Effector CD4-positive, alpha-beta T cell (primary cell): Measurements from ENCODE around the gene CYP2A6. TPM values are rescaled to one million over a fixed set of nuclear protein-coding genes. Genes with fewer than 3 reads are reported as not detected.
"Not testable (repeated sequence)": the region's sequence is repeated elsewhere in the genome, so short reads cannot be mapped to it uniquely, and the experiment has no call there.

Experiments
- DNase-seq: peaks from one replicate; pipeline ENCODE4 v3.0.0-alpha.2; 2020
- total RNA-seq: gene quantifications from one replicate; lab custom pipeline; 2026; lab: John Stamatoyannopoulos, UW

CYP2A6 gene, protein sequence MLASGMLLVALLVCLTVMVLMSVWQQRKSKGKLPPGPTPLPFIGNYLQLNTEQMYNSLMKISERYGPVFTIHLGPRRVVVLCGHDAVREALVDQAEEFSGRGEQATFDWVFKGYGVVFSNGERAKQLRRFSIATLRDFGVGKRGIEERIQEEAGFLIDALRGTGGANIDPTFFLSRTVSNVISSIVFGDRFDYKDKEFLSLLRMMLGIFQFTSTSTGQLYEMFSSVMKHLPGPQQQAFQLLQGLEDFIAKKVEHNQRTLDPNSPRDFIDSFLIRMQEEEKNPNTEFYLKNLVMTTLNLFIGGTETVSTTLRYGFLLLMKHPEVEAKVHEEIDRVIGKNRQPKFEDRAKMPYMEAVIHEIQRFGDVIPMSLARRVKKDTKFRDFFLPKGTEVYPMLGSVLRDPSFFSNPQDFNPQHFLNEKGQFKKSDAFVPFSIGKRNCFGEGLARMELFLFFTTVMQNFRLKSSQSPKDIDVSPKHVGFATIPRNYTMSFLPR
- not detected for total RNA-seq

DNA sequence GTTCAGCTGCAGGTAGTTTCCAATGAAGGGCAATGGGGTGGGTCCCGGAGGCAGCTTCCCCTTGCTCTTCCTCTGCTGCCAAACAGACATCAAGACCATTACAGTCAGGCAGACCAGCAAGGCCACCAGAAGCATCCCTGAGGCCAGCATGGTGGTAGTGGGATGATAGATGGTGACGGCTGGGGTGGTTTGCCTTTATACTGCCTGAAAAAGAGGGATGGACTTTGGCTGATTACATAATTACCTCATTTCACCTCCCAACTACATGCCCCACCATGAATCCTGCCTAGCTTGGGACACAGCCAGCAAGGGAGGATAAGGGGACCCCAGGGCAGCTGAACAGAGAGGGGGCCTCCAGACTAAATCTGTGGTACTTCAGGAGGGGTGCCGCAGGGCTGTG, at the start of gene CYP2A6:
Gene CYP2A6, minus strand, starts transcription at position 171 of the 400 bp plus-strand sequence. Its CDS starts 21 bp downstream, at position 150.
- not testable (repeated sequence) for DNase-seq

DNA sequence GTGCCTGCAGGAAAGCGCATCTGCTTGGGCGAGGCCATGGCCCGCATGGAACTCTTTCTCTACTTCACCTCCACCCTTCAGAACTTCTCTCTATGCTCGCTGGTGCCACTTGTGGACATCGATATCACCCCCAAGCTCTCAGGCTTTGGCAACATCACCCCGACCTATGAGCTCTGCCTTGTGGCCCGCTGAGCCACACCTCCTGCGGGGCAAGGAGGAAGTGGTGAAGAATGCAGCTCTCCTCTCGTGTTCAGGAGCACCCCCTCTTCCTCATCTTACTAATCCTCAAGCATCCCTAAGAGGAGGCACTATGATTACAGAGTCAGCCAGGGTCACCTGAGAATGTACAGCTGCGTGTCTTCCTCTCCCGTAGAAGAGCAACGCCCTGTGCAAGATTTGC, 49.7 kb upstream of the CYP2A6 start:
- DNase-seq = not testable (repeated sequence)

DNA sequence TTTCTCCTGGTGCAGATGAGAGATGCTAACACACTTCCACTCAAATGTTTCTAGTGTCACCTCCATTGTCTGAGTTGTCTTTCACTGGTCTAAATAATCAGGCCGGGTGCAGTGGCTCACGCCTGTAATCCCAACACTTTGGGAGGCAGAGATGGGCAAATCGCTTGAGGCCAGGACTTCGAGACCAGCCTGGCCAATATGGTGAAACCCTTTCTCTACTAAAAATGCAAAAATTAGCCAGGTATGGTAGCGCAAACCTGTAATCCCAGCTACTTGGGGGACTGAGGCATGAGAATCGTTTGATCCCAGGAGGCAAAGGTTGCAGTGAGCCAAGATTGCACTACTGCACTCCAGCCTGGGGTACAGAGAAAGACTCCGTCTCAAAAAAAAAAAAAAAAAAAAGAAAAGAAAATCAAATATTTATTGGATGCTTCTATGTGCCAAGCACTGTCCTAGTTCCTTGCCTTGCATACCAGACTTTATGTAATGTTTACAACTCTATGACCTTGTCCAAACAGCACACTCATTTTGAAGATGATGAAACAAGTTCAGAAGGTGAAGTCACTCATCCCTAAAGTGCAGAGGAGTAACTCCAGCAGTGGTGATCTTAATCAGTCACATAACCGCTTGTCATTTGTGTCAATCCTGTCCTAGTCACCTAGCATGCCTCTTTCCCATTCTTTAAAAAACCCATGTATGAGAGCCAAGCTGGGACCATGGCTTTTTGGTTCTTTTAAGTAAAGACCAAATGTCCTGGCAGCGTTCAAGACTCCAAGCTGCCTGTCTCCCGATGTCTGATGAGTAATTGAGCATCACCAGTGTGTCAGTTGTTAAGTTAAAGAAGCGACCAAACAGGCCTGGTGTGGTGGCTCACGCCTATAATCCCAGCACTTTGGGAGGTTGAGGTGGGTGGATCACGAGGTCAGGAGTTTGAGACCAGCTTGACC, 46.9 kb upstream of the CYP2A6 start:
- not testable (repeated sequence) for DNase-seq

DNA sequence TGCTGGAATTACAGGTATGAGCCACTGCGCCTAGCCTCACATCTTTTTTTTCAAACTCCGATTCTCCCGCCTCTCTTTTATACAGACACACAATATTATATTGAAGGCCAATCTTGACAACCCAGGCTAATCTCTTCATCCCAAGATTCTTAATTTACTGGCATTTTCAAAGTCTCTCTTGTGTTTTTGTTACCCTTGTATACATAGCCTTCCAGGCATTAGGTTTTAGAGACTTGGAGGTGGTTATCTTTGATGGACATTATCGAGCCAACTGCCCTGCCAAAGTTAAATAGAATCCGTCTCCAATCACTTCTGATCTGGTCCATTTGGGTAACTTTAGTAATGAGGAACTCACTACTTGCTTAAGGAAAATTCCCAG, 46.2 kb upstream of the CYP2A6 start:
- no peak for DNase-seq

DNA sequence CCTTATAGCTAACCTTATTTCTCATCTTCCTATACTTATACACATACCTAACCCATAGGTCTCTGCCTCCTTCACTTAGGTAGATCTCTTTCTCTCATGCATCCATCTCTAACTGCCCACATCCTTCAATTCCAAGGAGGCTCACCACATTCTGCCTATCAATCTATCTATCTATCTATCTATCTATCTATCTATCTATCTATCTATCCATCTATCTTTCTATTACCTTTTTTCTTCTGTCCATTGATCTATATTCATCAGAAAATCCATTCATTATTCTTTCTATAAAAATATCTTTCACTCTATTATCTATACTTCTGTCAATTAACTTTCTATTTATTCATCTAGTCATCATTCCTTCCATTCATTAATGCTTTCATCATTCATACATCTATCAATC, 42.9 kb upstream of the CYP2A6 start:
- DNase-seq = no peak

DNA sequence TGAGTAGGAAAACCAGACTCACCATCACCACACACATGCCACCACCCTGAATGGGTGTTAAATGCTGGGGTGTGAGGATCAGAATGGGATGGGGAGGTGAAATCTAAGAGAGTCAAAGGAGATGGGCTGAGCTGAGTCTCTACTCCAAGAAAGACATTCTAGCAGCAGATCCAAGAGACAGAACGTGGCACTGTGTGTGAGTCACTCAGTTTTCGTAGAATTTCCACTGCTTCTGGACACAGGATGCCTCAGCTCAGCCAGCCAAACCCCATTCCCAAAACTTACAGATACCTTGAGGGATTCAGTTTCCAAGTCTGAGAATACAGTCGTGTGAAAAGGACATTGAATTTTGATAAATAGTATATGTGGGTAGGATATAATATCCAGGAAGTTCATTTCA, 39.1 kb upstream of the CYP2A6 start:
- DNase-seq = no peak

DNA sequence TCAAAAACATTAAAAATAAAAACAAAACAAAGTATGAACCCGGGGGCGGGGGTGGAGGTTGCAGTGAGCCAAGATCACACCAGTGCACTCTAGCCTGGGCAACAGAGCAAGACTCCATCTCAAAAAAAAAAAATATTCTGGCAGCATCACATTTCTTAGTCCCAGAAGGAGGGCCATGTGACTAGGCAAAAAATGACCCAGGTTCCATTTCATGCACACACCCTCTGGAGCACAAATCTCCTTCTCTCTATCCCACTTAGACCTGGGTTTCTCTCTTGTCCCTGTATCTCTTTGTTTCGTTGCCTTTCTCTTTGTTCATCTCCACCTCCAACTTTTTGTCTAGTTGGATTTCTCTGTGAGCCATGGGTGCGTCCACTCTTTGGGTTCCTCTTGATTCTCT, 37.9 kb upstream of the CYP2A6 start:
- DNase-seq = no peak

DNA sequence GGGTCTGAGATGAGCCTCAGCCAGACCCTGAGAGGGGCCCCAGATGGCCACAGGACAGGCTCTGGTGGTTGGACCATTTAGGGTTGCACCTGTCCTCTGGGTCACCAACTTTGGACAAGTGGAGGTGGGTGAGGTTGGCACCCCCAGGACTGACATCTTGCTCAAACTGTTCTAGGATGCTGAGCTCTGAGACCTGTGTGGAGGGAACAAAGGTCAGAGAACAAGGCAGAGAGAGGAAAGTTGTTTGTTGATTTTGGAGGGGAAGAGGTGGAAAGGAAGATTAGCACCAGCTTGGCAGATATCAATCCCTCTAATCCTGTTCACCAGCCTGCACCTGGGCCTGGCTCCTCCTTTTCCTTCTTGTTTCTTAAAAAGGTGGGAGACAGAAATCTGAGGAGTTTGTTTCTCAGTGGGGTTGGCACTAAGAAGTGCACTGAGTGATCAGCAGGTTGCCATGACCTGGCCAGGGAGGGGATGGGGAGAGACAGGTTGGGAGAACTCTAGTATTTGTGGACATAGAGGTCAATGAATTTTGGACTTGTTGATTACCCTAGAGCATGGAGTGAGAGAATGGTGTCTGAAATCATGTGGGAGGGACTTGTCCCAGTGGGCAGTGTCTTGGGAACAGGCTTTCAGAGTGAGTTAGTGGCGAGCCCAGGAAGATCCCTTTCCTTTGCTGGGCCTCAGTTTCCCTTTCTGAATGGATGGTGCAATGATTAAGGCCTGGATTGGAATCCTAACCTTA, 34.1 kb upstream of the CYP2A6 start:
- DNase-seq = not testable (repeated sequence)

DNA sequence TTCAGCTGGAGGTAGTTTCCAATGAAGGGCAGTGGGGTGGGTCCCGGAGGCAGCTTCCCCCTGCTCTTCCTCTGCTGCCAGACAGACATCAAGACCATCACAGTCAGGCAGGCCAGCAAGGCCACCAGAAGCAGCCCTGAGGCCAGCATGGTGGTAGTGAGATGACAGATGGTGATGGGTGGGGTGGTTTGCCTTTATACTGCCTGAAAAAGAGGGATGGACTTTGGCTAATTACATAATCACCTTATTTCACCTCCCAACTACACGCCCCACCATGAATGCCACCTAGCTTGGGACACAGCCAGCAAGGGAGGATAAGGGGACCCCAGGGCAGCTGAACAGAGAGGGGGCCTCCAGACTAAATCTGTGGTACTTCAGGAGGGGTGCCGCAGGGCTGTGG, 31.8 kb upstream of the CYP2A6 start, which contains the start of gene CYP2A7:
Gene CYP2A7, minus strand, starts transcription at position 170 of the 400 bp plus-strand sequence. Its CDS starts 21 bp downstream, at position 149.
- not testable (repeated sequence) for DNase-seq

DNA sequence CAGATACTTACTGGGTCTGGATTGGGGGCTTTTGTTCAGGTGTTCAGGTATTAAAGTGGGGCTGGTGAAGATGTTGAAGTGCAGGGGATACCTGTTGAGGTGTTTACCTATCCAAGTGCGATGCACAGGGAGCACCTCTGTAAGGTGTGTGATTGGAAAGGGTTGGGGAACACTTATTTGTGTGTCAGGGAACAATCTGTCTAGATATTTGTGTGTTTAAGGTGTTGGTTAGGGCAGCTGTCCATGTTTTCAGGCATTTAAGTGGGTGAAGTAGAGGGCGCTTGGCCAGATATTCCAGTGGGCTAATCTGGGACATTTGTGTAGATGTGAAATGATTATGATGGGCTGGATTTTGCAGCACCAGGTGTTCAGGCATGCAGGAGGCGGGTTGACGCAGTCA, 29.1 kb upstream of the CYP2A6 start:
- DNase-seq = not testable (repeated sequence)

DNA sequence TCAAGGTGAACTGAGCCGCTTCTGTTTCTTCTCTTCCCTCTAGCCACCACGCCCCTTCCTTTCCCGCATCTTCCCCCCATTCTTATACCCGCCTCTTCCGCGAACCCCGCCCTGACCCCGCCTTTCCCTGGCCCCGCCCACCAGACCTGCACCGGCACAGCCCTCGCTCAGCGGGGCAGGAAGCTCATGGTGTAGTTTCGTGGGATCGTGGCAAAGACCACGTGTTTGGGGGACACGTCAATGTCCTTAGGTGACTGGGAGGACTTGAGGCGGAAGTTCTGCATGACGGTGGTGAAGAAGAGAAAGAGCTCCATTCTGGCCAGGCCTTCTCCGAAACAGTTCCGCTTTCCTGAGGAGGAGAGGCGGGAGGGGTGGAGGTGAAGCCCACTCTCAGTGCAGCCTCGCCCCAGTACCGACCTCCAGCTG, 25.3 kb upstream of the CYP2A6 start:
- peak; percentile 59 for DNase-seq

DNA sequence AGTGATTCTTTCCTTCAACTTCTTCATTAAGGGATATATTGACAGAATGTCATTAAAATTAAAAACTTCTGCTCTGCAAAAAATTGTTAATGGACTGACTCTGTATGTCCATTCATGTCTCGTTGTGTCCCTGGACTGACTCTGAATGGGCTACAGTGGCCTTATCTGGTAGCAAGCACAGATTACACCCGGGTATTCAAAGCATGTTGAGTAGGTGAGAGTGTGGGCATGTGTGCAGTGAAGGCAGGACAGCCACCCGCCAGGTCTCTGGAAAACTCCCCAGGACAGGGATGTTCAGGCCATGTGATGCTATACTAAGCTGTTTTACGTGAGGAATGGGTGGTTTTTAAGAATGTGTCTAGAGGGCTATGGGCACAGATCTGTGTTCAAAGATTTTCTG, 24.6 kb upstream of the CYP2A6 start:
- DNase-seq = not testable (repeated sequence)

DNA sequence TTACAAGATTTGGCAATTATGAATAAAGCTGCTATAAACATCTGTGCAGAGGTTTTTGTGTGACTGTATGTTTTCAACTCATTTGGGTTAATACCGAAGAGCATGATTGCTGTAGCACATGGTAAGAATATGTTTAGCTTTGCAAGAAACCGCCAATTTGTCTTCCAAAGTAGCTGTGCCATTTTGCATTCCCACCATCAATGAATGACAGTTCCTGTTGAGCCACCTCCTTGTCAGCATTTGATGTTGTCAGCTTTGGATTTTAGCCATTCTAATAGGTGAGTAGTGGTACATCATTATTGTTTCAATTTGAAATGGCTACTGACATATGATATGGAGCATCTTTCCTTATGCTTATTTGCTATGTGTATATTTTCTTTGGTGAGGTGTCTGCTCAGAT, 23.6 kb upstream of the CYP2A6 start:
- not testable (repeated sequence) for DNase-seq

DNA sequence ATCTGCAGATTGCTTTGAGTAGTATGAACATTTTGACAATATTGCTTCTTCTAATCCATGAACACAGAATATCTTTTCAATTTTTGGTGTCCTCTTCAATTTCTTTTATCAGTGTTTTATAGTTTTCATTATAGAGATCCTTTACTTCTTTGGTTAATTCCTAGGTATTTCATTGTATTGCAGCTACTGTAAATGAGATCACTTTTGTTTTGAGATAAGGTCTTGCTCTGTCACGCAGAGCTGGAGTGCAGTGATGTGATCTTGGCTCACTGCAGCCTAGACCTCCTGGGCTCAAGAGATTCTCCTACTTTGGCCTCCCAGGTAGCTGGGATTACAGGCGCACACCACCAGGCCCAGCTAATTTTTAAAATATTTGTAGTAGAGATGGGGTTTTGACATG, 22.0 kb upstream of the CYP2A6 start:
- DNase-seq = no peak

DNA sequence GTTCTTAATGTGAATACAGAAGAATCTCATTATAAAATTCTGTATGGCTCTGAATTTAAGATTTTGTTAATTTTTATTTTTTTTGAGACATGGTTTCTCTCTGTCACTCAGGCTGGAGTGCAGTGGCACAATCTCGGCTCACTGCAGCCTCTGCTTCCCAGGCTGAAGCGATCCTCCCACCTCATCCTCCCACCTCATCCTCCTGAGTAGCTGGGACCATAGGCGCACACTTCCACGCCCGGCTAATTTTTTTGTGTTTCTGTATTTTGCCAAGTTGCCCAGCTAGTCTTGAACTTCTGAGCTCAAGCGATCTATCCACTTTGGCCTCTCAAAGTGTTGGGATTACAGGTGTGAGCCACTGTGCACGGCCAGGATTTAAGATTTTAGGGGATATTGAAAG, 17.5 kb upstream of the CYP2A6 start:
- no peak for DNase-seq

DNA sequence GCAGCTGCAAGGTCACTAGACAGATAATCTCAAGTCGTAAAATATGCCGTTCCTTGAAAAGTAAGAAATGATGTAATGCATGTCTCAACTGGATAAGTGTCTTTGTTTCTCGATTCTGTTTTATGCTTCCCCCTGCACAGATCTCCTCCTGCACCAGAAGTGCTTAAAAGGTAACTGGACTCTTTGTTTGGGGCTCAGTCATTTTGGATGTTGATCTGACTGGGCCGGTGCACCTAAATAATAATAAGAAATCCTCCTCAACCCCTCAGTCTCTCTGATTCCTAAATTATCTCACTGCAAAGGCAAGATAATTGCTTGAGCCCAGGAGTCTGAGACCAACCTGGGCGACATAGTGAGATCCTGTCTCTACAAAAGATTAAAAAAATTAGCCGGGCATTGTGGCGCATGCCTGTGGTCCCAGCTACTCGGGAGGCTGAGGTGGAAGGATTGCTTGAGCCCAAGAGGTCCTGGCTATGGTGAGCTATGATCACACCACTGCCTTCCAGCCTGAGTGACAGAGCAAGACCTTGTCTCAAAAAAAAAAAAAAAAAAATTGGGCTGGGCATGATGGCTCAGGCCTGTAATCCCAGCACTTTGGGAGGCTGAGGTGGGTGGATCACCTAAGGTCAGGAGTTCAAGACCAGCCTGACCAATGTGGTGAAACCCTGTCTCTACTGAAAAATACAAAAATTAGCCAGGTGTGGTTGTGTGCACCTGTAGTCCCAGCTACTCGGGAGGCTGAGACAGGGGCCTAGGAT, 14.7 kb upstream of the CYP2A6 start:
- not testable (repeated sequence) for DNase-seq

DNA sequence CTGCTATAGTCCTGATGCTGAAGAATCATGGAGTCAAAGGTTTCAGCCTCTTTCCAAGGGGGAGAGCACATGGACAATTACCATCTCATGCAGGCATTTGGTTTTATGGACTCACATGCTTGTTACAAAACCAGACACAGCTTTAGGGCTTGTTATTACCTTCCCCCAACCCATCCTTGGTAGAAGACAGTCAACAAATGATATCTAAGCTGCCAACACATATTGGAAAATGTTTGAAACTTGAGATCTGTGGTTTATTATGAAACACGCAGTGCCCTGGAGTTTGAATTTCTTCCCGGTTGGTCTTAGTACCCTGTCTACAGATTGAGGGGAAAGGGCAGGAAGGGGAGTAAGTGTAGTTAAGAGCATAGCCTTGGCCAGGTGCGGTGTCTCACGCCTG, 12.5 kb upstream of the CYP2A6 start:
- DNase-seq = no peak

DNA sequence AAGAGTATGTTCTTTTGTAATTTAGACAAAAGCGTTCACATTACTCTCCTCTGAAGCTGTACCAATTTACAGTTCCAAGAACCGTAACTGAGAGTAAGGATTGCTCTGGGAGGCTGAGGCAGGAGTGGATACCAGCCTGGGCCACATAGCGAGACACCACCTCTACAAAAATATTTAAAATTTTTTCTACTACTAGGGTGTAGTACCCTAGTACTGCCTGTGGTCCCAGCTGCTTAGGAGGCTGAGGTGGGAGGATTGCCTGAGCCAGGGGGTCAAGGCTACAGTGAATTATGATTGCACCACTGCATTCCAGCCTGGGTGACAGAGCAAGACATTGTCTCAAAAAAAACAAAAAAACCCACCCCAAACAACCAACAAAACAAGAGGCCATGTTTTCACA, 12.1 kb upstream of the CYP2A6 start:
- no peak for DNase-seq

DNA sequence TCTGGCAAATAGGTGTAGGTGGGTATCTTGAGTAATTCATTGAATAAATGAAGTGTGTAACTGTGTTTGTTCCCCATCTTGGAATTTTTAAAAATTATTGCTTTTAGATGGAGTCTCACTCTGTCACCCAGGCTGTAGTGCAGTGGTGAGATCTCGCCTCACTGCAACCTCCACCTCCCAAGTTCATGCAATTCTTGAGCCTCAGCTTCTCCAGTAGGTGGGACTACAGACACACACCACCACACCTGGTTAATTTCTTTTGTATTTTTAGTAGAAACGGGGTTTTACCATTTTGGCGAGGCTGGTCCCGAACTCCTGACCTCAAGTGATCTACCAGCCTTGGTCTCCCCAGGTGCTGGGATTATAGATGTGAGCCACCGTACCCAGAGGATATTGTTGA, 7.9 kb upstream of the CYP2A6 start:
- no peak for DNase-seq

DNA sequence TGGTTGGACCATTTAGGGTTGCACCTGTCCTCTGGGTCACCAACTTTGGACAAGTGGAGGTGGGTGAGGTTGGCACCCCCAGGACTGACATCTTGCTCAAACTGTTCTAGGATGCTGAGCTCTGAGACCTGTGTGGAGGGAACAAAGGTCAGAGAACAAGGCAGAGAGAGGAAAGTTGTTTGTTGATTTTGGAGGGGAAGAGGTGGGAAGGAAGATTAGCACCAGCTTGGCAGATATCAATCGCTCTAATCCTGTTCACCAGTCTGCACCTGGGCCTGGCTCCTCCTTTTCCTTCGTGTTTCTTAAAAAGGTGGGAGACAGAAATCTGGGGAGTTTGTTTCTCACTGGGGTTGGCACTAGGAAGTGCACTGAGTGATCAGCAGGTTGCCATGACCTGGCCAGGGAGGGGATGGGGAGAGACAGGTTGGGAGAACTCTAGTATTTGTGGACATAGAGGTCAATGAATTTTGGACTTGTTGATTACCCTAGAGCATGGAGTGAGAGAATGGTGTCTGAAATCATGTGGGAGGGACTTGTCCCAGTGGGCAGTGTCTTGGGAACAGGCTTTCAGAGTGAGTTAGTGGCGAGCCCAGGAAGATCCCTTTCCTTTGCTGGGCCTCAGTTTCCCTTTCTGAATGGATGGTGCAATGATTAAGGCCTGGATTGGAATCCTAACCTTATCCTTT, 2.4 kb upstream of the CYP2A6 start:
- DNase-seq = not testable (repeated sequence)

DNA sequence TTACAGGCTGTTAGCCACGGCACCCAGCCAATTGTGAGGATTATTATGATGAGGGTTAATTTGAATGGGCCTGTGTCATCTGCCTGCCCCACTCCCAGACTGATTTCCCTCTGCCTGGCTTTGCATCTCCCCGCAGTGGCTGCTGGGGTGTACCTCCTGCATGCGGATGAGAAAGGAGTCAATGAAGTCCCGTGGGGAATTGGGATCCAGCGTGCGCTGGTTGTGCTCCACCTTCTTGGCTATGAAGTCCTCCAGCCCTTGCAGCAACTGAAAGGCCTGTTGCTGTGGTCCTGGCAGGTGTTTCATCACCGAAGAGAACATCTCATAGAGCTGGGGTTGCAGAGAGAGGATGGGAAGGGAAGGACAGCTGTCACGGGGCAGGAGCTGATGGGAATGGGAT, 3.5 kb downstream of the CYP2A6 start:
- DNase-seq = not testable (repeated sequence)
